Right lobe of liver (tissue), 6 donors: ENCODE measurements around the gene VAV2. TPM values are rescaled to one million over a fixed set of nuclear protein-coding genes. Genes with fewer than 3 reads are reported as not detected.
A peak's percentile ranks its signal among the peaks of the same experiment; 100 is the strongest.

Source experiments
- ATAC-seq, 4 donors: fragments of 200-7000 bp; cut with Tn5 transposase; one replicate each; pipeline ENCODE4 v1.9.1; 2020; ENCODE audit warnings: mild to moderate bottlenecking in 4 of 4, moderate library complexity in 4 of 4
- DNase-seq, 3 donors: peaks; one replicate each; pipeline ENCODE4 v3.0.0-alpha.2; 2020
- H3K27ac ChIP-seq, 3 donors: fragments of 200-600 bp; one replicate each; pipeline ENCODE4 v1.8.0; 2022
- H3K27me3 ChIP-seq, 2 donors: fragments of 200-600 bp; one replicate each; pipeline ENCODE4 v1.8.0; 2022
- H3K36me3 ChIP-seq, 4 donors: fragments of 200-600 bp; sonication (generic) in 1 of 4; one replicate each; pipeline versions ENCODE4 v1.5.1 to v1.8.0; 2017 to 2022; ENCODE audit warnings: control low read depth in 1 of 4
- H3K4me1 ChIP-seq, 4 donors: fragments of 200-600 bp; sonication (generic) in 1 of 4; one replicate each; pipeline versions ENCODE4 v1.5.1 to v1.8.0; 2017 to 2022; ENCODE audit warnings: control low read depth in 1 of 4
- H3K4me3 ChIP-seq, 3 donors: fragments of 200-600 bp; one replicate each; pipeline ENCODE4 v1.8.0; 2022
- H3K9me3 ChIP-seq, 4 donors: fragments of 200-600 bp; sonication (generic) in 1 of 4; one replicate each; pipeline versions ENCODE4 v1.5.1 to v1.8.0; 2017 to 2022; ENCODE audit warnings: control low read depth in 1 of 4
- POLR2A ChIP-seq: fragments of 450-650 bp; IDR thresholded peaks from one replicate; pipeline ENCODE4 v1.6.1; 2017; ENCODE audit warnings: antibody characterized with exemption, mild to moderate bottlenecking
- WGBS: methylation state at CpG from one replicate; pipeline ENCODE4 v1.1.6; 2018; ENCODE audit warnings: low coverage, low lambda C conversion rate; ENCODE audit not compliant: insufficient coverage; ENCODE audit errors: missing lambda C conversion rate; 5-methylcytosine and 5-hydroxymethylcytosine counted together
- intact Hi-C, 2 donors: fragments of 100-400 bp; cut with DNase I; formaldehyde crosslinking; loops; one replicate each; pipeline versions ENCODE4 v1.11.2 to v1.14.1; 2022
- total RNA-seq, 6 experiments: library from RNA; depleted of rRNA in 2 of 6; stranded (reverse); fragments of >200 nt in 2 of 6; fragmentation: NEBNext Ultra II Directional in 3 of 6; extraction: Animal tissue kit (Norgen Biotek cat#: 25700) in 3 of 6; gene quantifications; one replicate each; pipeline versions ENCODE4 v1.1.0 to v1.2.4, GENCODE V29; 2016 to 2023
- TF ChIP-seq, protein P1 (sequence below), 4 donors: fragments of 200-600 bp in 3 of 4; fragments of 450-650 bp in 1 of 4; IDR thresholded peaks; one replicate each; pipeline versions ENCODE4 v1.5.1 to v1.8.0; 2016 to 2022; ENCODE audit warnings: antibody characterized with exemption in 4 of 4, mild to moderate bottlenecking in 2 of 4
- donor health status: DM: no; HTN: yes; CAD: no.
- donor health status: DM: no; HTN: no; CAD: no.
- donor health status: DM: no; HTN: no; CAD: no.
- donor health status: DM: no; HTN: yes; CAD: no.
- donor health status: DM: no; HTN: yes; CAD: no.

Gene VAV2
- total RNA-seq, 6 experiments from 2014 or later, result 30.1 to 44.3 (median 34.9) TPM

- Histone ChIP-seq H3K9me3 (no peaks in the 10 kb centered on the region), H3K27ac (no peak overlapping the region), H3K4me1 (peaks cover 0 to 16% (median 7%) of the 10 kb centered on the region in 4 donors), H3K4me3 (no peak overlapping the region), H3K27me3 (no peaks in the 10 kb centered on the region), H3K36me3 (no peaks in the 10 kb centered on the region)
- 55% methylated on average over 12 of the region's 17 CpGs for WGBS
- DNase-seq (no peak), ATAC-seq (no peak)
- TF ChIP-seq, protein P1, sequence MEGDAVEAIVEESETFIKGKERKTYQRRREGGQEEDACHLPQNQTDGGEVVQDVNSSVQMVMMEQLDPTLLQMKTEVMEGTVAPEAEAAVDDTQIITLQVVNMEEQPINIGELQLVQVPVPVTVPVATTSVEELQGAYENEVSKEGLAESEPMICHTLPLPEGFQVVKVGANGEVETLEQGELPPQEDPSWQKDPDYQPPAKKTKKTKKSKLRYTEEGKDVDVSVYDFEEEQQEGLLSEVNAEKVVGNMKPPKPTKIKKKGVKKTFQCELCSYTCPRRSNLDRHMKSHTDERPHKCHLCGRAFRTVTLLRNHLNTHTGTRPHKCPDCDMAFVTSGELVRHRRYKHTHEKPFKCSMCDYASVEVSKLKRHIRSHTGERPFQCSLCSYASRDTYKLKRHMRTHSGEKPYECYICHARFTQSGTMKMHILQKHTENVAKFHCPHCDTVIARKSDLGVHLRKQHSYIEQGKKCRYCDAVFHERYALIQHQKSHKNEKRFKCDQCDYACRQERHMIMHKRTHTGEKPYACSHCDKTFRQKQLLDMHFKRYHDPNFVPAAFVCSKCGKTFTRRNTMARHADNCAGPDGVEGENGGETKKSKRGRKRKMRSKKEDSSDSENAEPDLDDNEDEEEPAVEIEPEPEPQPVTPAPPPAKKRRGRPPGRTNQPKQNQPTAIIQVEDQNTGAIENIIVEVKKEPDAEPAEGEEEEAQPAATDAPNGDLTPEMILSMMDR (IDR thresholded peaks at IDR 0.05), result no peak
- no peak for TF ChIP-seq POLR2A
- intact Hi-C loops, result loop anchor here in 1 of 2 donors (5.0 kb wide), 1 partner anchor 203 kb away; no protein-coding TSS in a partner anchor
These were observed 3.1 kb upstream of the VAV2 start for GRCh38 chr9:133995012-133995896.

DNA sequence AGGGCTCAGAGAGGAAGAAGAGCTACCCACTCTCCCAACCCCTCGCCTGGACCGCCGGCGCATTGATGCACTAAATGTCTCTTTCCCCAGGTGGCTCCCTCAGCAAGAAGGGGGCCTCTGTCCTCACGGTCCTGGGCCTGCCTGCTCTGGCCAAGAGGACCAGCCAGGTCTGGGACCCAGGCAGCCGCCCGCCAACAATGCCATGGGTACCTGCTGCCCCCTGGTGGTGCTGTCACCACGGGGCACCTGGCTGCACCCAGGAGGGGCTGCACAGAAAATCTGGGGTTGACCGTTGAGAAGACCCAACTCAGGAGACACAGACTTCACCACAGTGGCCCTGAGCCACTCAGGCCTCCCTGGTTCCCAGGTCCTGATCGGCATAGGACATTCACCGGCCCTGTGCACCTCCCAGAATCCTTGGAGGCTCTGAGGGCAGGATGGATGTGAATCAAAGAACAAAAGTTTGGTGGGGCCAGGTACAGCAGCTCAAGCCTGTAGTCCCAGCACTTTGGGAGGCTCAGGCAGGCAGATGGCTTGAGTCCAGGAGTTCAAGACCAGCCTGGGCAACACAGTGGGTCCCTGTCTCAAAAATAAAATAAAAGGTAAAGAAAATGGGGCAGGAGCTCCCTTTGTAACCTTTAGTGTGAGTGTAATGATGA is 2.4 kb upstream of the VAV2 start:
- WGBS, result no CpG with 5 or more reads among the region's 11 CpGs
- TF ChIP-seq POLR2A, result no peak
- TF ChIP-seq, protein P1 (IDR thresholded peaks at IDR 0.05), result peak; percentile 97 to 99 (median 98)
- intact Hi-C loops, result loop anchor here (5.0 kb wide), 1 partner anchor 202 kb away; no protein-coding TSS in a partner anchor
- Histone ChIP-seq H3K4me1 (peaks cover 0 to 24% (median 11%) of the 10 kb centered on the region in 4 donors), H3K36me3 (no peaks in the 10 kb centered on the region), H3K27me3 (no peaks in the 10 kb centered on the region), H3K27ac (no peak overlapping the region), H3K4me3 (no peak overlapping the region), H3K9me3 (no peaks in the 10 kb centered on the region)
- DNase-seq (peak; percentile 82 to 86 (median 85)), ATAC-seq (peak; percentile 48 to 57 (median 53))

DNA sequence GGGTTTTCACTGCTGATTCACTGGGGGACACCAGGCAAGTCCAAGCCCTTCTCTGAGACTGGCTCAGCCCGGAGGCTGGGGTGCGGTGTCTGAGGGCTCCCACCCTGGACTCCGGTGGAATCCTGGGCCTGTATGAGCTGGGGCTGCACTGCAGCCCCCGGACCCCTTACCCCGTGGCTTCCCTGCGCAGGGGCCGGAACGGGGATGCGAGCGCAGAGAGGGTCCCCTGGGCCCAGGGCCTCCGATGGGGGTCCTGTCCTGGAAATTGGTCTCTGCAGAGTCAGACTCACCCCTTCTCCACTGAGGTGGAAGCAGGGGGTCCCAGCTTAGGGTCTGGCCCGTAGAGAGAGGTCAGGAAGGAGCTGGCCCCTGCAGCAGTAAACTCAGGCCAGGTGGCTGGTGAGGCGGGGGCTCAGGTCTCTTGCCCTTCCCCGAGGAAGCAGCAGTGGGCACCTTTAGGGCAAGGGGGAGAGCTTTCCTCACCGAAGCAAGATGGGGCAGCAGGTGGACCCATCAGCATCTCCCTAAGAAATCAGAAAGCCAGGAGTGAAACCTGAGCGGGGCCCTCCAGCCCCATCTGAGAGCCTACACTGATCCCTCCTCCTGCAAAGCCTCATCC is 1.6 kb upstream of the VAV2 start:
- intact Hi-C loops, result loop anchor here in 1 of 2 donors (5.0 kb wide), 1 partner anchor 201 kb away; no protein-coding TSS in a partner anchor
- Histone ChIP-seq H3K36me3 (no peaks in the 10 kb centered on the region), H3K4me1 (peaks cover 0 to 24% (median 11%) of the 10 kb centered on the region in 4 donors), H3K9me3 (no peaks in the 10 kb centered on the region), H3K27ac (peak overlapping the region; percentile 86 to 95 (median 89)), H3K4me3 (peak overlapping the region; percentile 66 to 75 (median 72)), H3K27me3 (no peaks in the 10 kb centered on the region)
- WGBS, result 27% methylated on average over 9 of the region's 16 CpGs
- DNase-seq, result no peak
- ATAC-seq, result no peak
- TF ChIP-seq POLR2A, result no peak
- TF ChIP-seq, protein P1 (IDR thresholded peaks at IDR 0.05), result no peak
